Measurements from ENCODE around the gene PSMF1. TPM values are rescaled to one million over a fixed set of nuclear protein-coding genes. Genes with fewer than 3 reads are reported as not detected.

The PSMF1 gene
- total and polyA plus RNA-seq, 2 of the 13 experiments (the other 11 are each of a cell fraction or from before 2014, with no cell fraction given) = 82.5 to 86.0 TPM

- TF ChIP-seq ZNF407 (CRISPR knock-in tag; IDR thresholded peaks at IDR 0.05; ENCODE audit: not compliant biosample characterization) (peak; percentile 11), NRL (CRISPR knock-in tag; IDR thresholded peaks at IDR 0.05; ENCODE audit: borderline replicate concordance) (peak; percentile 39; the same call in 1 of the 2 replicates), ZNF468 (CRISPR knock-in tag; IDR thresholded peaks at IDR 0.05) (0 out of 2 replicates have a peak, but pooled peaks have one; percentile 83), SRSF9 (IDR thresholded peaks at IDR 0.05; ENCODE audit: borderline replicate concordance, insufficient read depth, low read depth, low read length, poor library complexity, severe bottlenecking) (no peak), ZNF274 (CRISPR knock-in tag; IDR thresholded peaks at IDR 0.05) (0 out of 2 replicates have a peak, but pooled peaks have one; percentile 6), NR2F1 (CRISPR knock-in tag; IDR thresholded peaks at IDR 0.05) (0 out of 4 replicates have a peak, but pooled peaks of 1 of the 2 experiments have one; percentile 13), ATF2 (CRISPR knock-in tag; IDR thresholded peaks at IDR 0.05) (0 out of 2 replicates have a peak, but pooled peaks have one; percentile 24), THAP8 (CRISPR knock-in tag; IDR thresholded peaks at IDR 0.05; ENCODE audit: borderline replicate concordance) (no peak), SIX4 (CRISPR knock-in tag; IDR thresholded peaks at IDR 0.05) (0 out of 2 replicates have a peak, but pooled peaks have one; percentile 31), ZNF710 (CRISPR knock-in tag; IDR thresholded peaks at IDR 0.05; ENCODE audit: borderline replicate concordance) (0 out of 2 replicates have a peak, but pooled peaks have one; percentile 44), ERF (CRISPR knock-in tag; IDR thresholded peaks at IDR 0.05) (0 out of 2 replicates have a peak, but pooled peaks have one; percentile 7), RBM39 (IDR thresholded peaks at IDR 0.05; ENCODE audit: low read depth, low read length, poor library complexity, severe bottlenecking) (peak; percentile 23), ZBTB2 (CRISPR knock-in tag; IDR thresholded peaks at IDR 0.05; ENCODE audit: low read depth) (no peak)
These were observed 68.1 kb downstream of the PSMF1 start (continued) for GRCh38 chr20:1186367-1186991.
